Activated T-helper 1 cell treated with anti-CD3 and anti-CD28 coated beads, Interleukin-2, amount 50 U/mL, for 16 hours (primary cell): ENCODE measurements around the gene SIKE1.
"Not testable (repeated sequence)": the region's sequence is repeated elsewhere in the genome, so short reads cannot be mapped to it uniquely, and the experiment has no call there.

ENCODE experiments used
- DNase-seq, 2 donors: peaks; one replicate each; pipeline ENCODE4 v3.0.0-alpha.2; 2020; ENCODE audit warnings: low read depth in 1 of 2, low spot score in 1 of 2

SIKE1 gene

DNA sequence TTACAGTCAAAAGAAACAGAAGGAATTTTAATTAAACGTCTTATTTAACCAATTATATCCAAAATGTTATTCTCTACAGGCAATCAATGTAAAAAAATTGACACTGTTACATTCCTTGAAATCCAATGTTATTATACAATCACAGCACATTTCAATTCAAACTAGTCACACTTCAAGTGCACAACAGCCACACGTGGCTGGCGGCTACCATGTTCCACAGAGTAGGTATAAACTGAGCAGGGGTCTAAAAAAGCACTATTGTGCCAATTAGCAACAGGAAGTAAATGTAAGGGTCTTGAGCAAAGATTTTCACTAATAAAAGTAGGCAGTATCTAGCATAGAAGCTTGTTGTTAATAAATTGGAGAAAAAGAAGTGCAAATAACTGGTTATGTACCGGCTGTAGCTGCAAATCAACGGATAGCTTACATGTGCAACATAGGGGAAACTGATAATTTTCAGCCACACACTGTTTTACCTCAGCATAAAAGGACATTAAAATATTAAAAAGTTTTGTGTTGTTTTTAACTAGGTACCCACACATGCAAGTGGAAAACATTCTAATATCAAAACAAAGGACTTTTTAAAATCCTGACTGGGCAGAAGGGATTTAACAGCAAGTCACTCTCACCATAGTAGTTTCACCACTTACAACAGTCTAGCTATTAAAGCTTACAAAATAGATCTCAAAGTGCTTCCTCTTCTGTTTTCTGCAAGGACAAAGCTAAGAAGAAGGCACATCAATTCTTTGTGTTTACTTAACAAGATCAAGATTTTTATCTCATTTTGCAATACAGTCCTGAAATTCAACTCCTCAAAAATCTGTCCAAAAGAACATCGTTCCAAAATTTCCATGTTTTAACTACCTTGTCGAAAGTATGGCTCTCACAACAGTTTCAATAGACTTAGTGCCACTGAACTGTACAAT is 25.2 kb downstream of the SIKE1 start:
- no peak for DNase-seq

DNA sequence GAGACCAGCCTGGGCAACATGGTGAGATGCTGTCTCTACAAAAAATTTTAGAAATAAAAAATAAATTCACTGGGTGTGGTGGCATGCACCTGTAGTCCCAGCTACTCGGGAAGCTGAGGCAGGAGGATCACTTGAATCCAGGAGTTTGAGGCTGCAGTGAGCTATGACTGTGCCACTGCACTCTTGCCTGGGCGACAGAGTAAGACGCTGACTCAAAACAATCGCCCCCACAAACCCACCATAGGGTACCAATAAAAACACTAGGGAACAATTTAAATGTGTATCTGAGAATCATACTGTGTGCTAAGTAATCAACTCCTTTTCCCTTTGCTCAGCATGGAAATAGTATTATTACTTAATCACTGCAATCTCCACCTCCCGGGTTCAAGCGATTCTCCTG is 26.8 kb downstream of the SIKE1 start:
- DNase-seq: not testable (repeated sequence)

DNA sequence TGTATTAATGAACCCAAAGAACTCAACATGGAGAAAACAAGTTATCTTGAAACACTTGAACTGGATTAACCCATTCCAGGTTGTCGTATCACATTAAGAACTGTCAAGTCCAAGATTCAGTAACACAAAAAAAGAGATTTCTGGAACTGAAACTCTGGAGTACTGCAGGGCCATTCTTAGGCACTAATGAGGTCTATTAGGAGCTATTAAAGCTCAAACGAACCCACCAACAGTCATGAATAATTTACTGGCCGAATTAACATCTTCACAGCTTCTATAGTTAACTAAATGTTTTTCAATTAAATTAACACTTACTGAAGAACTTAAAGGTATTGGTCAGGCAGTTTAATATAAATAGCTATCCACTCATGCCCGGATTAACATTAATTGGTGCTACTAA is 27.3 kb downstream of the SIKE1 start:
- no peak for DNase-seq

- no peak for DNase-seq
Measured at GRCh38 chr1:114750780-114751179, 29.7 kb downstream of the SIKE1 start.

- no peak for DNase-seq
Measured at GRCh38 chr1:114749835-114750234, 30.6 kb downstream of the SIKE1 start.

DNA sequence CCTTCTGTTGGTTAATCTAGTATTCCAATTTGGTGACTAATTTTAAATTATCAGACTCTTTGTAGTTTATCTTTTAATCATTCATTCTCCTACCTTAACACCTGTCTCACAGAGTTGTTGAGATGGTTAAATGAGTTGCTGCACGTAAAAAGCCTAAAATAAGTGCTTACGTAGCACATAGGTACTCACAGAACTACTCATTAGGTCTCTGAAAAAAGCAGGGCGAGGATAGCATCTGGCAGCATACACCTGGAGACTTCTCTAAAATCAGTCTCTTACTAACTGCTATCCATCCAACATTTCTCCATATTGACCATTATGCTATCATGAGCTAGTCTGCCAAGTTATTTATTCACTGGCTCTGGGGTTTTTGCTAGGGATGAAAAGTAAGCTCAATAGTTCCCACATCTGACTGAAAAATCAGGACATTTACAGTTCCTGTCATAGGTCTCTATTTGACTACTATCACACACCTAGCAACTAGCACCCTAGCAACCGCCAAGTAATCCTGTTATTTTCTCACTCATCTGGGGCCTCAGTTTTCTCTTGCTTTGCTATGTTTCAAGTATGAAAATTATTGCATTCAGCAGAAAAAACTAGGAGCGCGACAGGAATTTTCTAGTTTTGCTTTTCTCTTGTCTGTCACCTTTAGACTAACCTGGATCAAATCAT is 33.9 kb downstream of the SIKE1 start:
- DNase-seq: no peak

DNA sequence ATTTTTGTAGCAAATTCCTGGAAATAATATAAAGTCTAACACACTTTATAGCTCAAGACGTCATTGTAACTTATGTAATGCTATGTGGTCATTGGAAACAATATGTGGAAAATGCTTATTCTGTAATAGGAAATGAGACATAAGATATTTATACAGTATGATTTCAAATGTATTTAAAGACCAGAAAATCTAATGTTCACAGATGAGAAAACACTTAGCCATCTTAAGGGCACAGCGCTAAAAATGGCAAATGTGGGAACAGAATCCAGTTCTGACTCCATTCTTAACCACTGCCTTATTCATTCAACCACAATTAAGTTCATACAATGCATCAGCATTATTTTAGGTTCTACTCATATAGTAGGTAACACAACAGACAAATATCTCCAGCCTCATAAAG is 35.2 kb downstream of the SIKE1 start:
- DNase-seq: no peak

- DNase-seq: no peak
Measured at GRCh38 chr1:114741963-114742746, 38.3 kb downstream of the SIKE1 start.

- DNase-seq: no peak
Measured at GRCh38 chr1:114740331-114740730, 40.2 kb downstream of the SIKE1 start.

DNA sequence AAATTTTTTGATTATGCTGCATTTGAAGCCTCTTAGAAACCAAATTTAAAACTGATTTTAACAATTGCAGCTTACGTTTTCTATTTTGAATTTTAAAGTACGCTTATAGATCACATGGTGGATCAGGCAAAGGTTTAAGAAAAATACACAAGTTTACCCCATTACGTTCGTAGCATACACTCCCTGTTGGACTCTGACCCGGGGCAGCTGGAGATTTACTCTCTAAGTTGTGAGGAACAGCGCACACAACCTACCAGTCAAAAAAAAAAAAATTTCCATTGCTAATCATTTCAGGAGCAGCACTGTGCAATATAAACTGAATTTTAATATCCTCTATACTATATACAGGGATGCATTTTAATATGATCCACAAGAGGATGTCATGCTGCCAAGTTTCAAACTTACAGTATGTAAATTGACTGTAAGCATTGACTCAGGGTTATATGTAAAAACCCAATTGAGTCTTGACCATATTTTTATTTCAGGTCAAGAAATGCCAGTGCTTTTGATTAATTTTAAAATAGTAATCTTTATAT is 43.1 kb downstream of the SIKE1 start:
- DNase-seq: no peak

- DNase-seq: no peak
Measured at GRCh38 chr1:114735479-114735878, 45.0 kb downstream of the SIKE1 start.

- DNase-seq: no peak
Measured at GRCh38 chr1:114729782-114730181, 50.7 kb downstream of the SIKE1 start.

DNA sequence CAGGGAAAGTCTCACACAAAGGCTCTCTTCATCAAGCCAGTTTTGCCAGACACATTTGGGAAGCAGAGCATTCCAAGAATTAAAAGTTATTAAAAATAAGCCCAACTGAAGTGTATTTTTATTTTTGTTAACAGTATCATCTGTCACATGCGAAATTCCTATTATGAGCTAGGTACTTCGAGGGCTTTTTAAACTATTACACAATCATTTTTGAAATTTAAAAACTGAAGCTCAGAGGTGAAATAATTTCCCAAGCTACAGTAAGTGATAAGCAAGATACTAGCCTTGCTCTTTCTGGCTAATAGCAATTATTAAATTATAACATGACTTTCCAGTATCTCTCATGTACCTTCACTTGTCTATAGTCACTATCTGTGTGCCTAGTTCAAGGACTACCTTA is 51.9 kb downstream of the SIKE1 start:
- DNase-seq: no peak

- no peak for DNase-seq
Measured at GRCh38 chr1:114725230-114725629, 55.3 kb downstream of the SIKE1 start.

- DNase-seq: no peak
Measured at GRCh38 chr1:114723915-114724314, 56.6 kb downstream of the SIKE1 start.

DNA sequence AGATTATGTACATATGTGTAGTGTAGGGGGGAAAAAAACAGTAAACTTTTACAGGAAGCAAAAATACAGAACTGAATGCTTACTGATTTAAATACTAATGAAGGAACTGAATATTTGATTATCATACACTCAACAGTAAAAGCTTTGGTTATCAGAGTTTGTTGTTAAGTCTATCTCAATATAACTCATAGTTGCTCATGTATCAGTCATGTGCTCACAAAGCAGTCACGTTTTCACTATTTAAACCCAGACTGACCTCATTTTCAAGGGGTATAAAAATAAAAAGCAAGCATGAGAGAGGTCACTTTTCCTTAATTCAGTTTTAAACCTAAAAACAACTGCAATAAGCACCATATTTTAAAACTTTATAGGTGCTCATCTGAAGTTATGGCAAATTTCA is 57.0 kb downstream of the SIKE1 start:
- DNase-seq: no peak

DNA sequence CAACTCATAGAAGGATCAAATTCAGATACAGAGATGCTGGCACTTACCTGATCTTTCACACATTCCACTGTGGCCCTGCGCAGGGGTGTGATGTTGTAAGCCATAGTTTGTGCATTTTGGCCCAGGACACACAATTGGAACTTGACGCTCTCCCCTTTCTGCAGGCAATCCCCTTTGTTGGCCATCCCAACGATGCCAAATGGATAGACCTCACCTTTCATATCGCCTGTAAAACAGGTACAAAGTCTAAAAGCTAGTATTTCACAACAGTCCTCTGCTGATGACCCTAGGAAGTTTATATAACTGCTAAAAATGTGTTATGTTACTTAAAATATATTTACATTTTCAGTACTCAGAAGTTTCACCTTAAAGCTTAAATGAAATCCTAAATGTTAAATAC is 60.0 kb downstream of the SIKE1 start:
- no peak for DNase-seq
